SK-N-SH (cell line): ENCODE results near the gene ADAMTS1. TPM values are rescaled to one million over a fixed set of nuclear protein-coding genes. Genes with fewer than 3 reads are reported as not detected.

Experiments used
- CTCF ChIA-PET: fragments of 300-600, 350-600 bp; formaldehyde crosslinking; extraction: SDS; loops from one replicate; lab custom pipeline; 2021; lab: Yijun Ruan, JAX
- POLR2A ChIA-PET: fragments of 350-600 bp; sonication (Branson Sonifier 250); formaldehyde crosslinking; extraction: SDS; loops from one replicate; lab custom pipeline; 2020; ENCODE audit warnings: antibody characterized with exemption, inconsistent platforms; lab: Yijun Ruan, JAX
- DNase-seq: peaks from one replicate; pipeline ENCODE4 v3.0.0; 2012
- H2AFZ ChIP-seq: fragments of 200-600 bp; sonication (generic); 2 replicates; pipeline ENCODE4 v1.8.1; 2016; ENCODE audit warnings: antibody characterized with exemption, mild to moderate bottlenecking, low read depth
- H3F3A ChIP-seq: fragments of 200-600 bp; sonication (generic); replicated peaks from 2 replicates; pipeline ENCODE3; 2016; ENCODE audit warnings: antibody characterized with exemption, mild to moderate bottlenecking; ENCODE audit not compliant: insufficient read depth
- H3K27ac ChIP-seq, 2 experiments: fragments of 200-500 bp in 1 of 2; fragments of 200-600 bp in 1 of 2; sonication (Bioruptor generic) in 1 of 2; sonication (generic), shearing (Covaris generic) in 1 of 2; 2 replicates each; pipeline versions ENCODE4 v1.5.1 to v1.6.1; 2014 to 2016; ENCODE audit warnings: low read depth in 2 of 2, inconsistent platforms in 1 of 2, low read length in 1 of 2, mild to moderate bottlenecking in 1 of 2, mixed read lengths in 1 of 2
- H3K27me3 ChIP-seq: fragments of 200-600 bp; sonication (generic), shearing (Covaris generic); 2 replicates; pipeline ENCODE4 v1.6.1; 2016; ENCODE audit warnings: mixed run types; ENCODE audit not compliant: insufficient read depth
- H3K36me3 ChIP-seq, 2 experiments: fragments of 200-500 bp in 1 of 2; fragments of 200-600 bp in 1 of 2; sonication (Bioruptor generic) in 1 of 2; sonication (generic) in 1 of 2; replicated peaks in 1 of 2; 2 replicates each; pipeline versions ENCODE3 to v1.5.1; 2014 to 2016; ENCODE audit warnings: low read length in 1 of 2, mild to moderate bottlenecking in 1 of 2; ENCODE audit not compliant: insufficient read depth in 2 of 2, control insufficient read depth in 1 of 2
- H3K4me1 ChIP-seq, 2 experiments: fragments of 200-500 bp in 1 of 2; fragments of 200-600 bp in 1 of 2; sonication (Bioruptor generic) in 1 of 2; sonication (generic), shearing (Covaris generic) in 1 of 2; 2 replicates each; pipeline versions ENCODE4 v1.5.1 to v1.6.1; 2014 to 2016; ENCODE audit warnings: low read depth in 1 of 2, low read length in 1 of 2, mixed run types in 1 of 2; ENCODE audit not compliant: insufficient read depth in 2 of 2, control insufficient read depth in 1 of 2
- H3K4me2 ChIP-seq: fragments of 200-600 bp; sonication (generic), shearing (Covaris generic); 2 replicates; pipeline ENCODE4 v1.6.1; 2017; ENCODE audit warnings: mixed run types
- H3K4me3 ChIP-seq, 2 experiments: fragments of 200-500 bp in 1 of 2; fragments of 200-600 bp in 1 of 2; sonication (Bioruptor generic) in 1 of 2; sonication (generic), shearing (Covaris generic) in 1 of 2; 2 replicates each; pipeline versions ENCODE4 v1.5.1 to v1.8.1; 2014 to 2016; ENCODE audit warnings: low read depth in 2 of 2, inconsistent platforms in 1 of 2, low read length in 1 of 2, mild to moderate bottlenecking in 1 of 2, mixed read lengths in 1 of 2, moderate library complexity in 1 of 2
- H3K79me2 ChIP-seq: fragments of 200-600 bp; sonication (generic); 2 replicates; pipeline ENCODE4 v1.8.1; 2017; ENCODE audit warnings: mild to moderate bottlenecking; ENCODE audit not compliant: insufficient read depth
- H3K9ac ChIP-seq: fragments of 200-600 bp; sonication (generic); 2 replicates; pipeline ENCODE4 v1.6.1; 2017; ENCODE audit warnings: mixed run types
- H3K9me2 ChIP-seq: fragments of 200-600 bp; sonication (generic); 2 replicates; pipeline ENCODE4 v1.6.1; 2017; ENCODE audit warnings: mixed run types
- H3K9me3 ChIP-seq: fragments of 200-600 bp; sonication (generic); 2 replicates; pipeline ENCODE4 v1.6.1; 2017; ENCODE audit warnings: mixed run types, mild to moderate bottlenecking, moderate library complexity
- H4K20me1 ChIP-seq: fragments of 200-600 bp; sonication (generic); 2 replicates; pipeline ENCODE4 v1.6.1; 2017; ENCODE audit warnings: mild to moderate bottlenecking, mixed run types; ENCODE audit not compliant: insufficient read depth
- GABPA ChIP-seq: IDR thresholded peaks from 2 replicates; pipeline ENCODE4 v1.4.0; 2012; ENCODE audit warnings: low read depth, mild to moderate bottlenecking
- GATA2 ChIP-seq: sonication (generic); formaldehyde crosslinking; IDR thresholded peaks from 2 replicates; pipeline ENCODE4 v1.5.0; 2020; ENCODE audit warnings: mild to moderate bottlenecking, missing genetic modification reagents
- JUND ChIP-seq: IDR thresholded peaks from 2 replicates; pipeline ENCODE4 v1.4.0; 2012
- NFIC ChIP-seq: IDR thresholded peaks from 2 replicates; pipeline ENCODE4 v1.4.0; 2012; ENCODE audit warnings: borderline replicate concordance
- NRF1 ChIP-seq: IDR thresholded peaks from 2 replicates; pipeline ENCODE4 v1.6.1; 2012; ENCODE audit warnings: low read depth, mild to moderate bottlenecking, low read length
- TEAD4 ChIP-seq: IDR thresholded peaks from 2 replicates; pipeline ENCODE4 v1.4.0; 2012; ENCODE audit warnings: mild to moderate bottlenecking, borderline replicate concordance; ENCODE audit not compliant: insufficient read depth
- WGBS: methylation state at CpG from one replicate; pipeline ENCODE4 v1.1.6; 2017; ENCODE audit warnings: low lambda C conversion rate; 5-methylcytosine and 5-hydroxymethylcytosine counted together
- polyA plus RNA-seq, 3 experiments: library from polyadenylated mRNA; depleted of rRNA; stranded (reverse); fragments of >200 nt; gene quantifications; 2 replicates each; pipeline ENCODE4 v1.2.3, GENCODE V29; 2012
- TF ChIP-seq, protein P1 (sequence below): fragments of 200-600 bp; sonication (generic); IDR thresholded peaks from 2 replicates; pipeline ENCODE4 v1.6.1; 2017; ENCODE audit warnings: antibody characterized with exemption, mild to moderate bottlenecking, moderate library complexity
- TF ChIP-seq, protein P2 (sequence below): IDR thresholded peaks from 2 replicates; pipeline ENCODE4; 2012

Gene ADAMTS1
- polyA plus RNA-seq, 1 of the 3 experiments (the other 2 are of a cell fraction) = 137 TPM

DNA sequence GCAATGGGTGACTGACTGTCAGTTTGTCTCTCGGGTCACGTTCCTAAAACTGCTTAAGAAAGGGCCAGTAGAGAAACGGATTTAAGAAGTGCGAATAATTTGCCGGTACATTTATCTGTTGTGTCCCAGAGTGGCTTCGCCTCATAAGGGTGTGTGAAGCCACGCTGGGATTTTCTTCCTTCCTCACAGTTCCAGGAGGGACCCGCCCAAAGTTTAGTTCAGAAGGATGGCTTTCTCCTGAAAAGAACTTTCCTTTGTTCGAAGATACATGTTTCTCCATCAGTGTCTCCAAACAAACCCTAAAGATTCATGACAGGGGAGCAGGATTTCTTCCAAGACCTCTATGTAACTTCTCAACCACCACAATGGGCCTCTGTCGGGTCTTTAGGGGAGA lies 49.8 kb downstream of the ADAMTS1 start:
- Histone ChIP-seq H3K9me2 (no peaks in the 10 kb centered on the region), H3K4me3 (0 out of 4 replicates have a peak overlapping the region, but pooled peaks of 1 of the 2 experiments have one; percentile 5), H4K20me1 (no peaks in the 10 kb centered on the region), H3K36me3 (no peaks in the 10 kb centered on the region), H3K9ac (no peak overlapping the region), H3K27me3 (no peaks in the 10 kb centered on the region), H3K9me3 (no peaks in the 10 kb centered on the region), H3K79me2 (no peaks in the 10 kb centered on the region), H3F3A (no peaks in the 10 kb centered on the region), H2AFZ (0 out of 2 replicates have a peak overlapping the region, but pooled peaks have one; percentile 16), H3K4me1 (peaks cover 8 to 11% of the 10 kb centered on the region in 2 experiments), H3K4me2 (peak overlapping the region; percentile 34), H3K27ac (peak overlapping the region in 1 of 2 experiments; percentile 53; a peak in 1 of 4 replicates)
- TF ChIP-seq JUND = no peak
- ChIA-PET POLR2A (no interaction called here), CTCF (interaction anchor here (1.0 to 1.3 kb wide), 2 partner anchors 8 to 21 kb away, joined by 3 to 5 read pairs; no protein-coding TSS in a partner anchor)
- DNase-seq = no peak
- 86% methylated on average over 10 of the region's 10 CpGs for WGBS

DNA sequence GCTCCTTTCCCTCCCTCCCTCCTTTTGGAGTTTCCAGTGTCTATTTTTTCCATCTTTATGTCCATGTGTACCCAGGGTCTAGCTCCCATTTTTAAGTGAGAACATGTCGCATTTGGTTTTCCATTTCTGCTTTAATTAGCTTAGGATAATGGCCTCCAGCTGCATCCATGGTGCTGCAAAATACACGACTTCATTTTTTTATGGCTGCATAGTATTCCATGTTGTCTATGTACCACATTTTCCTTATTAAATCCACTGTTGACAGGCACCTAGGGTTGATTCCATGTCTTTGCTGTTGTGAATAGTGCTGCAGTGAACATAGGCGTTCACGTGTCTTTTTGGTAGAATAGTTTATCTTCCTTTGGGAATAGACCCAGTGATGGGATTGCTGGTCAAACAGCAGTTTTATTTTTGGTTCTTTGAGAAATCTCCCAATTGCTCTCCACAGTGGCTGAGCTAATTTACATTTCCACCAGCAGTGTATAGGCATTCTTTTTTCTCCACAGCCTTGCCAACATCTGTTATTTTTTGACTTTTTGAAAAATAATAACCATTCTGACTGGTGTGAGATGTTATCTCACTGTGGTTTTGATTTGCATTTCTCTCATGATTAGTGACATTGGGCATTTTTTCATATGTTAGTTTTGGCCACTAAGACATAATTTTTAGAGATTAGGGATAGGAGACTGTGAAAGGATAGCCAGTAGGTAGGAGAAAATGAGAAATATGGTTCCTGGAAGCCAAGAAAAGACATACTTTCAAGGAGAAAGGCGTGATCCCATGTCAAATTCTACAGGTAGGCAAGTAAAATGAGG lies 50.4 kb downstream of the ADAMTS1 start:
- no peaks in the 10 kb centered on the region for H3K9me2 ChIP-seq
- H4K20me1 ChIP-seq = no peaks in the 10 kb centered on the region
- H3K9ac ChIP-seq = no peak overlapping the region
- H2AFZ ChIP-seq = no peak overlapping the region
- no peak for DNase-seq
- H3K27me3 ChIP-seq = no peaks in the 10 kb centered on the region
- no peak overlapping the region for H3K4me3 ChIP-seq
- H3K27ac ChIP-seq = peak overlapping the region in 1 of 2 experiments; percentile 53; a peak in 1 of 4 replicates
- ChIA-PET POLR2A (no interaction called here), CTCF (no interaction called here)
- H3K4me1 ChIP-seq = peaks cover 8 to 11% of the 10 kb centered on the region in 2 experiments
- WGBS = 59% methylated on average over 5 of the region's 5 CpGs
- H3K4me2 ChIP-seq = no peak overlapping the region
- H3F3A ChIP-seq = no peaks in the 10 kb centered on the region
- no peak for TF ChIP-seq GATA2 (CRISPR knock-in tag)
- TF ChIP-seq TEAD4 = no peak
- no peak for TF ChIP-seq NRF1
- no peak for TF ChIP-seq GABPA
- no peak for TF ChIP-seq NFIC
- TF ChIP-seq, protein P1, sequence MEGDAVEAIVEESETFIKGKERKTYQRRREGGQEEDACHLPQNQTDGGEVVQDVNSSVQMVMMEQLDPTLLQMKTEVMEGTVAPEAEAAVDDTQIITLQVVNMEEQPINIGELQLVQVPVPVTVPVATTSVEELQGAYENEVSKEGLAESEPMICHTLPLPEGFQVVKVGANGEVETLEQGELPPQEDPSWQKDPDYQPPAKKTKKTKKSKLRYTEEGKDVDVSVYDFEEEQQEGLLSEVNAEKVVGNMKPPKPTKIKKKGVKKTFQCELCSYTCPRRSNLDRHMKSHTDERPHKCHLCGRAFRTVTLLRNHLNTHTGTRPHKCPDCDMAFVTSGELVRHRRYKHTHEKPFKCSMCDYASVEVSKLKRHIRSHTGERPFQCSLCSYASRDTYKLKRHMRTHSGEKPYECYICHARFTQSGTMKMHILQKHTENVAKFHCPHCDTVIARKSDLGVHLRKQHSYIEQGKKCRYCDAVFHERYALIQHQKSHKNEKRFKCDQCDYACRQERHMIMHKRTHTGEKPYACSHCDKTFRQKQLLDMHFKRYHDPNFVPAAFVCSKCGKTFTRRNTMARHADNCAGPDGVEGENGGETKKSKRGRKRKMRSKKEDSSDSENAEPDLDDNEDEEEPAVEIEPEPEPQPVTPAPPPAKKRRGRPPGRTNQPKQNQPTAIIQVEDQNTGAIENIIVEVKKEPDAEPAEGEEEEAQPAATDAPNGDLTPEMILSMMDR = no peak
- TF ChIP-seq, protein P2, sequence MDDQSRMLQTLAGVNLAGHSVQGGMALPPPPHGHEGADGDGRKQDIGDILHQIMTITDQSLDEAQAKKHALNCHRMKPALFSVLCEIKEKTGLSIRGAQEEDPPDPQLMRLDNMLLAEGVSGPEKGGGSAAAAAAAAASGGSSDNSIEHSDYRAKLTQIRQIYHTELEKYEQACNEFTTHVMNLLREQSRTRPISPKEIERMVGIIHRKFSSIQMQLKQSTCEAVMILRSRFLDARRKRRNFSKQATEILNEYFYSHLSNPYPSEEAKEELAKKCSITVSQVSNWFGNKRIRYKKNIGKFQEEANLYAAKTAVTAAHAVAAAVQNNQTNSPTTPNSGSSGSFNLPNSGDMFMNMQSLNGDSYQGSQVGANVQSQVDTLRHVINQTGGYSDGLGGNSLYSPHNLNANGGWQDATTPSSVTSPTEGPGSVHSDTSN = no peak
- no peaks in the 10 kb centered on the region for H3K79me2 ChIP-seq
- H3K36me3 ChIP-seq = no peaks in the 10 kb centered on the region
- H3K9me3 ChIP-seq = no peaks in the 10 kb centered on the region
